Mammary epithelial cell (primary cell): ENCODE data around the gene RALGPS1.

Source experiments
- CTCF ChIP-seq, 2 donors: IDR thresholded peaks in 1 of 2; conservative IDR thresholded peaks in 1 of 2; 2 replicates each; pipeline ENCODE4 v1.5.1; 2011 to 2012; ENCODE audit warnings: inconsistent platforms in 2 of 2, low read length in 2 of 2, mild to moderate bottlenecking in 2 of 2, control low read depth in 1 of 2, low read depth in 1 of 2; ENCODE audit not compliant: insufficient read depth in 1 of 2; ENCODE audit errors: extremely low read depth in 1 of 2
- EZH2 ChIP-seq: IDR thresholded peaks from 2 replicates; pipeline ENCODE4 v1.6.1; 2012; ENCODE audit warnings: low read length, inconsistent platforms, borderline replicate concordance

GRCh38 chr9:126945682-126946081, 31.1 kb downstream of the RALGPS1 start:
- TF ChIP-seq EZH2 (no peak), CTCF (conservative IDR thresholded peaks at IDR 0.05 in 1 of 2, IDR thresholded peaks at IDR 0.05 in 1 of 2; ENCODE audit: extremely low read depth in 1 of 2, insufficient read depth in 1 of 2, low read depth in 1 of 2, low read length in 2 of 2) (no peak)
